ENCODE data around the gene EFCAB9. TPM values are rescaled to one million over a fixed set of nuclear protein-coding genes. Genes with fewer than 3 reads are reported as not detected.

Gene EFCAB9
- total and polyA plus RNA-seq, 2 donors from 2014 or later: not detected

- DNase-seq (no peak), FAIRE-seq (no peak)
- no peak overlapping the region for H3K9ac ChIP-seq (ENCODE audit: low read length in 3 of 3)
- H3K27me3 ChIP-seq (ENCODE audit: control insufficient read depth, insufficient read depth, low read length): no peaks in the 10 kb centered on the region
- no peaks in the 10 kb centered on the region for H3K36me3 ChIP-seq (ENCODE audit: control insufficient read depth in 2 of 3, insufficient read depth in 3 of 3, low read length in 3 of 3)
- H3K4me3 ChIP-seq (ENCODE audit: low read length in 3 of 3): no peak overlapping the region
- TF ChIP-seq CTCF (IDR thresholded peaks at IDR 0.05; ENCODE audit: borderline replicate concordance, extremely low read depth, insufficient read depth): no peak
- no peaks in the 10 kb centered on the region for H3K4me1 ChIP-seq (ENCODE audit: control insufficient read depth in 2 of 3, insufficient read depth in 2 of 3, low read depth in 1 of 3, low read length in 3 of 3)
- intact Hi-C loops (cut with DNase I): no loop called here
- H3K9me3 ChIP-seq (ENCODE audit: control insufficient read depth in 2 of 3, insufficient read depth in 1 of 3, low read length in 3 of 3): no peaks in the 10 kb centered on the region
- no peak overlapping the region for H3K27ac ChIP-seq (ENCODE audit: low read depth in 2 of 2, low read length in 2 of 2)
Measured at GRCh38 chr5:172245046-172245445, 51.1 kb downstream of the EFCAB9 start.

- Histone ChIP-seq H3K27me3 (ENCODE audit: control insufficient read depth, insufficient read depth, low read length) (no peaks in the 10 kb centered on the region), H3K36me3 (ENCODE audit: control insufficient read depth in 2 of 3, insufficient read depth in 3 of 3, low read length in 3 of 3) (no peaks in the 10 kb centered on the region), H3K27ac (ENCODE audit: low read depth in 2 of 2, low read length in 2 of 2) (no peak overlapping the region), H3K9me3 (ENCODE audit: control insufficient read depth in 2 of 3, insufficient read depth in 1 of 3, low read length in 3 of 3) (peaks cover 0 to 1% (median 0%) of the 10 kb centered on the region in 3 donors), H3K4me3 (ENCODE audit: low read length in 3 of 3) (no peak overlapping the region), H3K4me1 (ENCODE audit: control insufficient read depth in 2 of 3, insufficient read depth in 2 of 3, low read depth in 1 of 3, low read length in 3 of 3) (no peaks in the 10 kb centered on the region), H3K9ac (ENCODE audit: low read length in 3 of 3) (no peak overlapping the region)
- intact Hi-C loops (cut with DNase I): no loop called here
- no peak for TF ChIP-seq CTCF (IDR thresholded peaks at IDR 0.05; ENCODE audit: borderline replicate concordance, extremely low read depth, insufficient read depth)
- DNase-seq (no peak), FAIRE-seq (no peak)
Measured at GRCh38 chr5:172245703-172246125, 51.7 kb downstream of the EFCAB9 start.

- TF ChIP-seq CTCF (IDR thresholded peaks at IDR 0.05; ENCODE audit: borderline replicate concordance, extremely low read depth, insufficient read depth): no peak
- H3K9me3 ChIP-seq (ENCODE audit: control insufficient read depth in 2 of 3, insufficient read depth in 1 of 3, low read length in 3 of 3): peaks cover 1 to 9% (median 4%) of the 10 kb centered on the region in 3 donors
- no peaks in the 10 kb centered on the region for H3K36me3 ChIP-seq (ENCODE audit: control insufficient read depth in 2 of 3, insufficient read depth in 3 of 3, low read length in 3 of 3)
- H3K4me3 ChIP-seq (ENCODE audit: low read length in 3 of 3): no peak overlapping the region
- FAIRE-seq (no peak), DNase-seq (no peak)
- no peaks in the 10 kb centered on the region for H3K27me3 ChIP-seq (ENCODE audit: control insufficient read depth, insufficient read depth, low read length)
- H3K4me1 ChIP-seq (ENCODE audit: control insufficient read depth in 2 of 3, insufficient read depth in 2 of 3, low read depth in 1 of 3, low read length in 3 of 3): no peaks in the 10 kb centered on the region
- H3K27ac ChIP-seq (ENCODE audit: low read depth in 2 of 2, low read length in 2 of 2): no peak overlapping the region
- intact Hi-C loops (cut with DNase I): no loop called here
- no peak overlapping the region for H3K9ac ChIP-seq (ENCODE audit: low read length in 3 of 3)
Measured at GRCh38 chr5:172248637-172249036, 54.7 kb downstream of the EFCAB9 start.

- Histone ChIP-seq H3K4me1 (ENCODE audit: control insufficient read depth in 2 of 3, insufficient read depth in 2 of 3, low read depth in 1 of 3, low read length in 3 of 3) (no peaks in the 10 kb centered on the region), H3K36me3 (ENCODE audit: control insufficient read depth in 2 of 3, insufficient read depth in 3 of 3, low read length in 3 of 3) (no peaks in the 10 kb centered on the region), H3K27me3 (ENCODE audit: control insufficient read depth, insufficient read depth, low read length) (no peaks in the 10 kb centered on the region), H3K27ac (ENCODE audit: low read depth in 2 of 2, low read length in 2 of 2) (no peak overlapping the region), H3K9me3 (ENCODE audit: control insufficient read depth in 2 of 3, insufficient read depth in 1 of 3, low read length in 3 of 3) (peaks cover 1 to 9% (median 4%) of the 10 kb centered on the region in 3 donors), H3K4me3 (ENCODE audit: low read length in 3 of 3) (no peak overlapping the region), H3K9ac (ENCODE audit: low read length in 3 of 3) (no peak overlapping the region)
- intact Hi-C loops (cut with DNase I): no loop called here
- FAIRE-seq: no peak
- no peak for DNase-seq
- no peak for TF ChIP-seq CTCF (IDR thresholded peaks at IDR 0.05; ENCODE audit: borderline replicate concordance, extremely low read depth, insufficient read depth)
Measured at GRCh38 chr5:172251419-172251818, 57.4 kb downstream of the EFCAB9 start.

Measured in kidney (tissue), 14 donors.